ENCODE results near the gene FCHSD2.
"Not testable (repeated sequence)": the region's sequence is repeated elsewhere in the genome, so short reads cannot be mapped to it uniquely, and the experiment has no call there.

FCHSD2 gene

DNA sequence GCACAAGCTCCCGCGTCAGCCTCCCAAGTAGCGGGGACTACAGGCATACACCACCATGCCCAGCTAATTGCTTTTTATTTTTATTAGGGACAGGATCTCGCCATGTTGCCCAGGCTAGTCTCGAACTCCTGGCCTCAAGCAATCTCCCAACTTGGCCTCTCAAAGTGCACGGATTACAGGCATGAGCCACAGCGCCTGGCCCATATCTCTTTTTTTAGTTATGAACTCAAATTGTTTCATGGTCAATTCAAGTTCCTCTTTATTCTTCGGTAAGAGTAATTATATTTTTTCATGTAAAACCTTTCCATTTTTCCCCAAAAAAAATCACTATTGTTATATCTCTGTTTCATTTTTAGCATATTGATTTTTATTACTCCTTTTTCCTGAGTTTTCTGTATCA lies 25.5 kb downstream of the FCHSD2 start:
- no peak for DNase-seq

DNA sequence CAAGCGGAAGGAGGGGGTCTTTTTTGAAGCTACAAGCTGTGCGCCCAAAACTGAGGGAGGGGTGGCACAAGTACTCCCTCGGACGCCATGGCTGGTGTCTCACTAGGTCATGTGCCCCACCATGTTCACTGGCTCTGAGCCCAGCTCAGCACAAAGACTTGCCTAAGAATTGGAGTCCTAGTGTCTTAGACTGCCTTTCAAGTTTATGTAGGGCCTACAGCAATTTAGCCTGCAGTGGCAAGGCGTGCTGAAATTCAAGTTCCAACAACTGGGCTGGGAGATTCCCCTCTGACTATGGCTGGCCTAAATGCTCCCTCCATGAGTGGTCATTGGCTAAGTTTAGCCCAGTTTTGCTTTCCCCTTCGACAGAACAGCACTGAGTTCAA lies 27.3 kb downstream of the FCHSD2 start:
- DNase-seq, result no peak

DNA sequence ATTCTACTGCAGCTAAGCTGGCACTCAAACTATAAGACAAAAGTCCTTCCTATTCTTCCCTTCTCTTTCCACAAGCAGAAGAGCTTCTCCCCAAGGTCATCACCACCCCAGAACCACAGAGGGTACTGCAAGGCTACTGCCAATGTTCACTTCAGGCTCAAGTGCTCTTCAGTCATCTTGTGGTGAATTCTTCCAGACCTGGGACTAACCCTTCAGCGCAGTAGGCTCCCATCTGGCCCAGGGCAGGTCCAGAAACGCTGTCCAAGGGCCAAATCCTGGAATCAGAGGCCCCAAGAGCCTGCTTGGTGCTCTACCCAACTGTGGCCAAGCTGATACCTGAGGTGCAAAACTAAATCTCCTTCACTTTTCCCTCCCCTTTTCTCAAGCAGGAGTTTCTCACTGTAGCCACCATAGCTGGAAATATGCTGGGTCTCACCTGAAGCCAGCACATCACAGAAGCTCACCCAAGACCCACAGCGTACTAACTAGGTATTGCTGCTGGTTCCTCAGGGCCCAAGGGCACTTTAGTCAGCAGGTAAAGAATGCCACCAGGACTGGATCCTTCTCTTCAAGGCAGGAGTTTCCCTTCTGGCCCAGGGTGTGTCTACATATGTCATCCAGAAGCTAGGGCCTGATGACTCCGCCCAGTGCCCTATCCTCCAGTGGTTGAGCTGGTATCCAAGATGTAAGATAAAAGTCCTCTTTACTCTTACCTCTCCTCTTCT lies 27.8 kb downstream of the FCHSD2 start:
- DNase-seq, result no peak

DNA sequence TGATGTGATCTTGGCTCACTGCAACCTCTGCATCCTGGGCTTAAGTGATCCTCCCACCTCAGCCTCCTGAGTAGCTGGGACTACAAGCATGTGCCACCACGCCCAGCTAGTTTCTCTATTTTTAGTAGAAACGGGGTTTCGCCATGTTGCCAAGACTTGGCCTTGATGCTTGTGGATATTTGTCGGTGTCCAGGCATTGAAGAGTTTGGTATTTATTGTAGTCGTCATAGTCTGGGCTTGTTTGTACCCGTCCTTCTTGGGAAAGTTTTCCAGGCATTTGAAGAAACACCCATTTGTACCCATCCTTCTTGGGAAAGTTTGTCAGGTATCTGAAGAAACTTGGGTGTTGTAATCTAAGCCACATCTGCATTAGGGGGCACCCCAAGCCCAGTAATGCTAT lies 28.7 kb downstream of the FCHSD2 start:
- DNase-seq, result no peak

DNA sequence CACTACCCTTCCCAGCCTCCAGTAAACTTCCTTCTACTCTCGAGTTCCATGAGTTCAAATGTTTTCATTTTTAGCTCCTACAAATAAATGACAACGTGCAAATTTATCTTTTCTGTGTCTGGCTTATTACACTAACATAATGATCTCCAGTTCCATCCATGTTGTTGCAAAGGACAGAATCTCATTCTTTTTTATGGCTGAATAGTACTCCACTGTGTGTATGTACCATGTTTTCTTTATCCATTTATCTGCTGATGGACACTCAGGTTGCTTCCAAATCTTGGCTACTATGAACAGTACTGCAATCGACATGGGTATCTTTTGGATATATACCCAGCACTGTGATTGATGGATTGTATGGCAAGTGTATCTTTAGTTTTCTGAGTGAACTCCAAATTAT lies 34.5 kb downstream of the FCHSD2 start:
- DNase-seq, result no peak

DNA sequence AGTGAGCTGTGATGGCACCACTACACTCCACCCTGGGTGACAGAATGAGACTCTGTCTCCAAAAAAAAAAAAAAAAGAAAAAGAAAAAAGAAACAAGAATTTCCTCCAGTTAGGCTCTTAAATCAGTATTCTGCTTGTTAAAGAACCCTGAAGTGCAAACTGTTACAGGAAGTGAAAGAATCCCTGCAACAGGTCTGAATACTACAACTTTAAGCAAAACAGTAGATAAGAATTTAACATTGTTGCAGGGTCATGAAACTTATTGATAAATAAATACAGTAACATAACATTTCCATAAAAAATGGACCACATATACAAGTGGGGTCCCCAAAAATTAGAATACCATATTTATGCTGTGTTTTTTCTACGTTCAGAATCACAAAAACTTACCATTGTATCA lies 35.8 kb downstream of the FCHSD2 start:
- DNase-seq, result no peak

DNA sequence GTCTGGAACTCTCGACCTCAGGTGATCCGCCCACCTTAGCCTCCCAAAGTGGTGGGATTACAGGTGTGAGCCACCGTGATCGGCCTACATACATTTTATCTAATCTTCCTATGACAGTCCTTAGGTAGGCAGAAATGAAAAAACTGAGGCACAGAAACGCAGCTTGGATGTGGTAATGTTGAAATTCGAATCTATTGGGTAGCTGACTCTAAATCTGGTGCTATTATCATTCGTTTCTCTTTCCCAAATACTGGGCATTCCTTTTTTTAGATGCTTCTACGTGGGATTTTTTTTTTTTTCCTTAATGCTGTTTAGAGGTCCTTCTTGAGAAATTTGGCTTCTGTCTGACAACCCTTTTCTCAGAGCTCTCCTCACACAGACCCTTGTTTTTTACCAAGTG lies 41.5 kb downstream of the FCHSD2 start:
- DNase-seq, result no peak

DNA sequence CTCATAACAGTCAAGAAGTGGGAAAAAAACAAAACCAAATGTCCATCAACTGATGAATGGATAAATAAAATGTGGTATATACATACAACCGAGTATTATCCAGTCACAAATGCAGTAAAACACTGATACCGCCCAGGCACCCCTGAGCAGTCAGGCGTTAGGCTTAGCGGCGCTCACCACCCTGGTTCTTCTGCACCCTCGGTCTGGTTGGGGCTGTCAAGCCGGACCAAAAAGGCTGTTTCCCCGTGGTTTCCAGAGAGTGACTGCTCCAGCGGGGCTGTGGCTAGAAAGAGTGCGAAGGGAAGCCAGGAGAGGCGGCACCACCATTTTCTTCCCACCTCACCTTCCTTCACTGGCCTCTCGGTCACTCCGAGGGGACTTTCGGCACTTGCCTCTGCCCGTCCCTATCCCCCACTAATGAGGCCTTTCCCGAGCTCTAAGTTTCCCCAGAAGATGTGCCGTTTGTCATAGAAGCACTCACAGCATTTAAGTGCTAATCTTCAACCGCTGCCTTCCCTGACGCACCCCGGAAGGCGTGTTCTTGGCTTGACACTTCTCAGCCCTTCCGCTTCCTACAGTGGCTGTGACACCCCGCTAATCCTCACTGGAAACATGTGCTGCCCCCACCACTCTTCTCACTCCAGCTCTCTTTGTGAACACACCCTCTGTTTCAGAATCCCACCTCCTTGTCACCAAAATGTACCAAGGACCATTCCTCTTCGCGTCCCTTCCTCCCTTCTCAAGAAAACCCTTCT lies 42.4 kb downstream of the FCHSD2 start:
- no peak for DNase-seq

DNA sequence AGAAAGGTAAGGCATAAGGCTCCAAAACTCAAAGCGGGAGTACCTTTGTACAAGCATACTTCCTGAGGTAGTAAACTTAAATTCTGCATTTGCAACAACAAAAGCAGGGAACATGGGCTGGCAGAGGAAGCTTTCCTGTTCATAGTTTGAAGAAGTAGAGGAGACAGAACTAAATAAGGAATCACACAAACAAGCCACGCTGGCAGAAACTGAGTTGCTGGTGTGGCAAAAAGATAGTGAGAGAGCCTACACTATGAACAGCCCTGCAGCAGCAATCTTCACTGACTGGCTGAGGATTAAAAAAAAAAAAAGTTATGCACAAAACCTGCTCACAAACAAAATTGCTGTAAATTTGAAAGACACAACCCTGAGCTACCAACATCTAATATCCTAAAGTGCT lies 46.5 kb downstream of the FCHSD2 start:
- no peak for DNase-seq

DNA sequence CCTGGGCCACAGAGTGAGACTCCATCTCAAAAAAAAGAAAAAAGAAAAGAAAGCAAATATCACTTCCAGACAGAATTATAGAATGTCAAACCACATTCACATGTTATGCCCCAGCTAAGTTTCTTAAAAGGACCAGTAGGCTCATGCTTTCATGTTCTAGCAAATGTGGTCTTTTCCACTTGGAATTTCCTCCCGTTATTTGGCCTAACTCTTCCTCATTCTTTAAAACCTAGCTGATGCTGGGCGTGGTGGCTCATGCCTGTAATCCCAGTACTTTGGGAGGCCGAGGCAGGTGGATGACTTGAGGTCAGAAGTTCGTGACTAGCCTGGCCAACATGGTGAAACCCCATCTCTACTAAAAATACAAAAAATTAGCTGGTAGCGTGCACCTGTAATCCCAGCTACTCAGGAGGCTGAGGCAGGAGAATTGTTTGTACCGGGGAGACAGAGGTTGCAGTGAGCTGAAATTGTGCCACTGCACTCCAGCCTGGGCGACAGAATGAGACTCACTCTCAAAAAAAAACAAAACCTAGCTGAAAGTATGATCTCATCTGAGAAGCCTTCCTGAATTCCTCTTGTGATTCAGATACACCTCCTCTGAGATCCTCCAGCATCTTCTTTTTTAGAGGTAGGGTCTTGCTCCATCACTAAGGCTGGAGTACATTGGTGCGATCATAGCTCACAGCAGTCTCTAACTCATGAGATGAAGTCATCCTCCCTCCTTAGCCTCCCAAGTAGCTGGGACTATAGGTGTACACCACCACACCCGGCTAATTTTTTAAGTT lies 50.4 kb downstream of the FCHSD2 start:
- no peak for DNase-seq

DNA sequence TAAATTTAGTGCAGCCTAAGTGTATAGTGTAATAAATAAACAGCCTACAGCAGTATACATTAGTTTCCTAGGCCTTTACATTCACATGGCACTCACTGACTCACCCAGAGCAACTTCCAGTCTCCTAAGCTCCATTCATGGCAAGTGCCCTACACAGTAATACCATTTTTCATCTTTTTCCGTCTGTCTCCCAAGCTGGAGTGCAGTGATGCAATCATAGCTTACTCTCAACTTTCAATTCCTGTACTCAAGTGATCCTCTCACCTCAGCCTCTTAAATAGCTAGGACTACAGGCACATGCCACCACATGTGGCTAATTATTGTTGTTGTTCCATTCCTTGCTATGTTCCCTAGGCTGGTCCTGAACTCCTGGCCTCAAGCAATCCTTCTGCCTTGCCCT lies 54.4 kb downstream of the FCHSD2 start:
- no peak for DNase-seq

DNA sequence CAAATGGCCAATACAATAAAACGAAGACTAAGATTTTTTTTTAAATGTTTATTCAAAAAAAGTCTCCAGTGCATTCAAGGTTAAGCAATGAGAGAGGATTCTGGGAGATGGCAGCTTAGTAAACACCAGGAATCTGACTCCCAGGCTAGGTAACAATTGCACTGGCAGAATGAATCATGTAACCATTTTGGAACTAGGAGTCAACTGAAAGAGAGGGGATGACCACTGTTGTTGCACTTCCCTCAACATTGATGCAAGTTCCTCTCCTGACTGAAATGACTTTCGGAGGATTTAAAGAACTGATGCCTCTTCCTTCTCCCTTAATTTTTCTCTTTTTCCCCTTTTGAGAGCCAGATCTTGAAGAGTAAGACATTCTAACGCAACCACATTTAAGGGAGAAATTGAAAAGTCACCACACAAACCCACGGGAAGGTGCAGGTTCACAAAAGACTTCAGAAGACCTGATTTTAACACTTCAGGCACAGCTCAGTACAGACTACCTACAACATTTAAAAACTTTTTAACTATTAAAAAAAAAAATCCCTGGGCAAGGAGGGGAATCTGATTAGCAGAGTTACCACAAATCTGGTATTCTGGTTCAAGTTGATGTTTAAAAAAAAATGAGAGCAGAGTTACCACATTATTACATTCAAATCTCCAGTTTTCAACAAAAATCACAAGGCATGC lies 56.8 kb downstream of the FCHSD2 start:
- no peak for DNase-seq

DNA sequence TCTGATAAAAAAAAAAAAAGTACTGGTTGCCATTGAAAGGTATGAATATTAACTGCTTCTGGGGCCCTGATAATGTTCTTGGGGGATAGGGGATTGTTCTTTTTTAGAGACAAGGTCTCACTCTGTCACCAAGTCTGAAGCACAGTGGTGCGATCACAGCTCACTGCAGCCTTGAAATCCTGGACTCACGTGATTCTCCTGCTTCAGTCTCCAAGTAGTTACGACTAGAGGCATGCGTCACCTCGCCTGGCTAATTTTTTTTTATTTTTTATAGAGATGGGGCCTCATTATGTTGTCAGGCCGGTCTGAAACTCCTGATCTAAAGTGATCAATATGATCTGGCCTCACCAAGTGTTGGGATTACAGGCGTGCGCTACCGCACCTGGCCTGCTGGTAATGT lies 63.5 kb downstream of the FCHSD2 start:
- DNase-seq, result no peak

DNA sequence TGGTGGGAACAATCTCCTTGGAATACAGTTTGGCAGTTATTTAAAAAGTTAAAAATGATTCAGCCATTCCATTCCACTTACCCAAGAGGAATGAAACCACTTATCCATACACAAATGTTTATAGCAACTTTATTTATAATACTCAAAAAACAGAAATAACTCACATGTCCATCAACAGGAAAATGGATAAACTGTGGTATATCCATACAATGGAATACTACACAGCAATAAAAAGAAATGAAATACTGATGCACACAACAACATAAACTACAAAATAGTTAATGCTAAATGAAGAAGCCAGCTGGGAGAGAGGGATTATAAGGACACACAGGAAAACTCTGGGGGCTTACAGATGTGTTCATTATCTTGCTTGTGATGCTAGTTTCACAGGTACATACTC lies 64.7 kb downstream of the FCHSD2 start:
- no peak for DNase-seq

DNA sequence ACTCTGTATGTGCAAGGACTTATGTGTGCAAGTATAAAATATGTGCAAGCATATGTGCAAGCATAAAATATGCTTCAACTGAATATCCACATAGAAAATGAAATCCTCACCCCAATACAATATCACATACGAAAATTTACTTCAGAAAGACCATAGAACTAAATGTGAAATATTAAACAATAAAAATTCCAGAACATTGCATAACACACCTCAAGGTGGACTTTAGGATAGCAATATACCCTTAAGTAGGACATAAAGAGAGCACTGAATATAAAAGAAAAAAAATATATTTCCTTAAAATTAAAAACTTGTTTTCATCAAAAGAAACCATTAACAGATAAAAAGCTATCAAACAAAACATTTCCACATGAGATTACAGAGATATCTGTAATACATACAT lies 67.8 kb downstream of the FCHSD2 start:
- no peak for DNase-seq

DNA sequence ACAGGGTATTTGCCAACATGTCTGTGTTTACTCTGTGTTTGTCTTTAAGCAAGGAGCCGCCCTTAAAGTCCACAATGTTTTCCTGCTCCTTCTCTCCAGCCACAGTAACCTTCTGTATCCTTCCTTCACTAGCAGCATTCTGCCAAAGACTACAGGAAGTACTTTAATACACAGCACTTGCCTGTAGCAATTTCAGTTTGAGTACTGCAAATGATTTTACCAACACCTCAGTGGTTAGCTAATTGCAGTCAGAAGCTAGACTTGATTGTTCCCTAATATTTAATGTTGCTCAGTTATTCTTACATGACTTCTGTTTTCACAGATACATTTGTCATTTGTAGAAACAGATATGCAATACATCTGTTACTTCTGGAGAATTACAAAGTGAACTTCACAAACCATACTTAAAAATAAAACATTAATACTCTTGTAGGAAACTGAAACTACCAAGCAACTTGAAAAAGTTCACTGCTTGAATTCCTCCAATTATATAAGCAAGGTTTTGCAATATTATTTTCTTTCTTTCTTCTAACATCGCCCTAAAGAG lies 69.1 kb downstream of the FCHSD2 start:
- DNase-seq, result no peak

DNA sequence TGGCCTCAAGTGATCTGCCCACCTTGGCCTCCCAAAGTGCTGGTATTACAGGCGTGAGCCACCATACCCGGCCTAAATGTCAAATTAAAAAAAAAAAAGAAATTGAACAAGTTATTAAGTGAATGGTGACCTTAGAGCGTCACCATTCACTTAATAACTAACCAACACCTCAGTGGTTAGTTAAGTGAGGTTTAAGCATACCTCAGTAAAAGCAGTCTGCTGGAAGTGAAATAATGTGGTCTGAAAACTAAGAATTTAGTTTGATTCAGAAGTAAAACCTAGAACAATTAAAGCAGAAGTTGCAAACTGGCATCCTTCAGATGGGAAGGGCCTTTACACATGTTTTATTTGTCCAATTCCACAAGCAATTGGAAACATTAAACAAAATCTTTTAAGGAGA lies 71.5 kb downstream of the FCHSD2 start:
- DNase-seq, result no peak

DNA sequence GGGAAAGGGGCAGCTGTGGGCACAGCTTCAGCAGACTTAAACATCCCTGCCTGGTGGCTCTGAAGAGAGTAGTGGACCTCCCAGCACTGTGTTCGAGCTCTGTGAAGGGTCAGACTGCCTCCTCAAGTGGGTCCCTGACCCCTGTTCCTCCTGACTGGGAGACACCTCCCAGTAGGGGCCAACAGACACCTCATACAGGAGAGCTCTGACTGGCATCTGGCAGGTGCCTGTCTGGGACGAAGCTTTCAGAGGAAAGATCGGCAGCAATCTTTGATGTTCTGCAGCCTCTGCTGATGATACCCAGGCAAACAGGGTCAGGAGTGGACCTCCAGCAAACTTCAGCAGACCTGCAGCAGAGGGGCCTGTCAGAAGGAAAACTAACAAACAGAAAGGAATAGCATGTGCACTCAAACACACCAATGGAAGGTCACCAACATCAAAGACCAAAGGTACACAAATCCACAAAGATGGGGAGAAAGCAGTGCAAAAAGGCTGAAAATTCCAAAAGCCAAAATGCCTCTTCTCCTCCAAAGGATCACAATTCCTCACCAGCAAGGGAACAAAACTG lies 80.2 kb downstream of the FCHSD2 start:
- DNase-seq, result not testable (repeated sequence)

DNA sequence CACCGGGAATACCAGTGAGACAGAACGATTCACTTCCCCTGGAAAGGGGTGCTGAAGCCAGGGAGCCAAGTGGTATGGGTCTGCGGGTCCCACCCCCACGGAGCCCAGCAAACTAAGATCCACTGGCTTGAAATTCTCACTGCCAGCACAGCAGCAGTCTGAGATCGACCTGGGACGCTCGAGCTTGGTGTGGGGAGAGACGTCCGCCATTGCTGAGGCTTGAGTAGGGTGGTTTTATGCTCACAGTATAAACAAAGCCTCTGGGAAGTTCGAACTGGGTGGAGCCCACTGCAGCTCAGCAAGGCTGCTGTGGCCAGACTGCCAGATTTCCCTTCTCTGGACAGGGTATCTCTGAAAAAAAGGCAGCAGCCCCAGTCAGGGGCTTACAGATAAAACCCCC lies 80.7 kb downstream of the FCHSD2 start:
- DNase-seq, result not testable (repeated sequence)

DNA sequence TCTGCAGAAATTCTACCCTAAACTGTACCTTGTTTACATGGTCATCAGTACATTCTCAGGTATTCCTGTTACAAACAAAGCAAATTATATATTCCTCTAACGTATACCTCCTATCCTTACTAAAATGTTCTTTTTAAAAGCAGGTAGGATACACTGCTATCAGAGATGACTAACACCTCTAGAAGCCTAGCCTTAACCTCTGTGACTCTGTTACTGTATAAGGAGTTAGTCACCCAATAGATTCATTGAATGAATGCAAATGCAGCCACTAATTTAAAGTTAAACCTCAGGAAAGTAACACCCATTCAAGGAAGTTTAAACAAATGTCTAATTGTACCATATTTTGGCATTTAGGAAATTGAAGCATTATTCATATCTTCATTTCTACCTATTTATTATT lies 82.2 kb downstream of the FCHSD2 start:
- DNase-seq, result no peak

DNA sequence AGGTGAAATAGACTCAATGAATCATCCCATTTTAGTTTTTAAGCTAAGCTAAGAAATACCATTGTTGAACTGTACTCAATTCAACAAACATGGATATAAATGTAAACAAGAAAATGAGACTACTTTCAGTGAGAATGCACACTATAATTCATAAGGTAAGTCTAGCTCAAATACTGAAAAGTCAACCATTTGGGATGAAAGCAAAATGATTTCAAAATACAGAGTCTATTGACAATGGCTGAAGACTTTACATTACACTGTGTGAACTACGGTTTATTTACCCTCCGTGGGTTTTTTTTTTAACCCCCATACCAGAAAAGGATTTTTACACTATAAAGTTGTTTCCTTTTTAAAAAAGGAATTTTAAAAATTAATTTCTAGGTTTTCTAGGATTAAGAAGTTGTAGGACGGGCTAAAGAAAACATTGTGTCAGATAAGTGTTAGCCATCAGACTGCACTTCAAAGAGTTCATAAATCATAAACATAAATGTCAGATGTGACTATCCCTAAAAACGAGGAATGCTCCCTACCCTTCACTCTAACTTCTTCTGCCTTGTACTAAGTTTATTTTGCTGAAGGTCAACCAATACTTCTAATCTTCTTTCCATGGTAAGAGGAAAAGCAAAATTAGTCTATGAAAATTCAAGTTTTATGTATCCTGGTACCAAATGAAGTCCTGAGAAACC lies 83.0 kb downstream of the FCHSD2 start:
- no peak for DNase-seq

Data from activated T-cell treated with anti-CD3 and anti-CD28 coated beads, Interleukin-2, amount 50 U/mL, for 1 hour (primary cell).